ENCODE measurements around the gene OPA1.

DNA sequence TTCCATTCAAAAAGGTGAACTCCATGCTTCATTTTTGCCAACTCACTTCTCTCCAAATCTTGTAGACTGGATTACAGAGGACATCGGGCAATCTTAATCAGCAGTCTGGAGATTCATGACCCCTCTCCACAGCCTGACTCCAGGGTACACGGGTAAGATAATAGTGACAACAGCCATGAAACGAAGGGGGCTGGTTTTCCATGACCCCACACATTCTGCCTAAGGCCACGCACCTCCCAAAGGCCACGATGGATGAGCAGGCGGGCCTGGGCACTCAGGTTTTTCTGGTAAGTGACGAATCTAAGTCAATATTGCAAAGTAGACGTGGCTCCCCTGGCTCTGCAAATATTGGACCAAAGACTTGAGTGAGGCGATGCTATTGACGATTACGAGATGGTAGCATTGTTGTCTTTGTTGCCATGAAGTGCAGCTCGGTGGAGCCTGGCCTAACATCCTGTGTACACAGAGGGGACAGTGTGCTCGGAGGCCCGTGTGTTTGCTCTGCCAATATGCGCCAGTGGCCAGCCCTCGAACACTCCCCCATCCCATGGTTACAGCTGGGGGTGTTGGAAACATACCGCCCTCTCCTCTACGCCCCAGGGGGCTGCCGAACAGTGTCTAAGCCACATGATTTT lies 119.1 kb downstream of the OPA1 start:
- TF ChIP-seq, protein P1, sequence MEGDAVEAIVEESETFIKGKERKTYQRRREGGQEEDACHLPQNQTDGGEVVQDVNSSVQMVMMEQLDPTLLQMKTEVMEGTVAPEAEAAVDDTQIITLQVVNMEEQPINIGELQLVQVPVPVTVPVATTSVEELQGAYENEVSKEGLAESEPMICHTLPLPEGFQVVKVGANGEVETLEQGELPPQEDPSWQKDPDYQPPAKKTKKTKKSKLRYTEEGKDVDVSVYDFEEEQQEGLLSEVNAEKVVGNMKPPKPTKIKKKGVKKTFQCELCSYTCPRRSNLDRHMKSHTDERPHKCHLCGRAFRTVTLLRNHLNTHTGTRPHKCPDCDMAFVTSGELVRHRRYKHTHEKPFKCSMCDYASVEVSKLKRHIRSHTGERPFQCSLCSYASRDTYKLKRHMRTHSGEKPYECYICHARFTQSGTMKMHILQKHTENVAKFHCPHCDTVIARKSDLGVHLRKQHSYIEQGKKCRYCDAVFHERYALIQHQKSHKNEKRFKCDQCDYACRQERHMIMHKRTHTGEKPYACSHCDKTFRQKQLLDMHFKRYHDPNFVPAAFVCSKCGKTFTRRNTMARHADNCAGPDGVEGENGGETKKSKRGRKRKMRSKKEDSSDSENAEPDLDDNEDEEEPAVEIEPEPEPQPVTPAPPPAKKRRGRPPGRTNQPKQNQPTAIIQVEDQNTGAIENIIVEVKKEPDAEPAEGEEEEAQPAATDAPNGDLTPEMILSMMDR (conservative IDR thresholded peaks at IDR 0.05; ENCODE audit: low read depth, low read length) = no peak
- TF ChIP-seq EZH2 (IDR thresholded peaks at IDR 0.05; ENCODE audit: borderline replicate concordance, low read depth, low read length, poor library complexity, severe bottlenecking) = no peak

Data from A673 (cell line).